Prostate gland (tissue), 2 donors: Measurements from ENCODE around the gene ADCY3.

Source experiments
- CTCF ChIP-seq, 4 experiments: fragments of 200-600 bp in 2 of 4; fragments of 450-650 bp in 2 of 4; sonication (generic) in 2 of 4; IDR thresholded peaks; 1 replicate in 3 of 4; 2 replicates in 1 of 4; pipeline ENCODE4 v1.5.1; 2016 to 2019; ENCODE audit warnings: antibody characterized with exemption in 4 of 4, mild to moderate bottlenecking in 2 of 4, moderate library complexity in 2 of 4
- POLR2A ChIP-seq: fragments of 450-650 bp; IDR thresholded peaks from one replicate; pipeline ENCODE4 v1.6.1; 2016; ENCODE audit warnings: antibody characterized with exemption, mild to moderate bottlenecking
- POLR2AphosphoS5 ChIP-seq: sonication (generic); formaldehyde crosslinking; IDR thresholded peaks from one replicate; pipeline ENCODE4 v1.6.1; 2017; ENCODE audit warnings: antibody characterized with exemption

DNA sequence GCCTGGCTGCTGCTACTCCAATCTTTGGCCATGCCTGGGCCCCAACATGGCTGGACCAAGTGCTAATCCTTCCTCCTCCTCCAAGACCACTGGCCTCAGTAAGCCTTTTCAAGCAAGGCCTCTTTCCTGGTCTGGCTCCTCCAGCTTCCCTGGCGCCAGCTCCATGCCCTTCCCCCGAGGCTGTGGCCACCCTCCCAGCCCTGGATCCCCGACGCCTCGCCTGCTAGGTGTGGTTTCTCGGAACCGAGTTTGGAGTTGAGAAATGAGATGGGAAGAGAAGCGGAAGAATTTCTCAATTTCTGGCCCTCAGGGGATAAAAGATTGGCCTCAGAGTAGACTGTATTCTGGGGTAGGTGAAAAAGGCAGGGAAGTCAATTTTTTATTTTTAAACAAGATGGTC is 46.4 kb downstream of the ADCY3 start:
- TF ChIP-seq CTCF (IDR thresholded peaks at IDR 0.05) (no peak), POLR2A (no peak), POLR2AphosphoS5 (no peak)
